HG03280 (cell line): Measurements from ENCODE around the gene DRC1.

ENCODE experiments used
- ATAC-seq: cut with Tn5 transposase; IDR thresholded peaks from one replicate; pipeline ENCODE4 v1.9.1; 2021; ENCODE audit warnings: mild to moderate bottlenecking, moderate library complexity; ENCODE audit not compliant: unreplicated experiment

The DRC1 gene

GRCh38 chr2:26442301-26442700 lies 40.6 kb downstream of the DRC1 start:
- no peak for ATAC-seq

GRCh38 chr2:26442707-26443106 lies 41.0 kb downstream of the DRC1 start:
- no peak for ATAC-seq

GRCh38 chr2:26444236-26444635 lies 42.5 kb downstream of the DRC1 start:
- no peak for ATAC-seq

DNA sequence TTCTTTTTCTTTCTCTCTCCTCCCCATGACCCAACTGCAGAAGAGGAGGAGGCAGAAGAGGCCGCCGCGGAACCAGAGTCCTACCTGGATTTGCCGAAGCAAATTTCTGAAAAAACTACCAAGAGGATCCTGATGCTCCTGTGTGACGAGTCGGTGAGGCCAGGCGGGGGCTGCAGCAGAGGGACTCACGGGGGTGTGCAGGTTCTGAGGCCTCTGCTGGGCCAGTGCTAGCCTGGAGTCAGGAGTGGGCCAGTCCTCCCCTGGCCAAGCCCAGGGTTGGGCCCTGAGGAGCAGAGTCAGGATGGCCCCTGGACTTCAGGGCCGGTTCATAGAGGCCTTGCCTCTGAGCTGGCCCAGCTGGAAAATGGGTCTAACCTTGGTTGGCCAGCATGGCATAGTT lies 46.9 kb downstream of the DRC1 start:
- no peak for ATAC-seq

GRCh38 chr2:26449278-26450030 lies 47.7 kb downstream of the DRC1 start:
- no peak for ATAC-seq

GRCh38 chr2:26450031-26450635 lies 48.4 kb downstream of the DRC1 start:
- no peak for ATAC-seq

DNA sequence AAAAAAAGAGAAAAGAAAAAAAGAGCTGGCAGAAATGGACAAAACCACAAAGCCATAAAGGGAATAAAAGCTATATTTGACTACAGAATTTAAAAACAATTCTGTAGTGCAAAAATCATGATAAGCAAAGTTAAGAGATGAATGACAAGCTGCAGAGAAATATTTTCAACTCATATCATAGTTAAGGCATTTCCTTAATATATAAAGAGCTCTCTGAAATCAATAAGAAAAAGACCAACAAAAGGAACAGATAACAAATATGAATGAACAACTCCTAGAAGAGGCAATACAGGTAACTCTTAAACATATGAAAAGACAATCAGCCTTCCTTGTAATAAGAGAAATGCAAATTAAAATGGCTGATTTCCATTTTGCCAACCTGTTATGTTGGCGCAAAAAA lies 50.0 kb downstream of the DRC1 start:
- no peak for ATAC-seq

GRCh38 chr2:26453421-26454329 lies 52.0 kb downstream of the DRC1 start:
- ATAC-seq, result no peak

DNA sequence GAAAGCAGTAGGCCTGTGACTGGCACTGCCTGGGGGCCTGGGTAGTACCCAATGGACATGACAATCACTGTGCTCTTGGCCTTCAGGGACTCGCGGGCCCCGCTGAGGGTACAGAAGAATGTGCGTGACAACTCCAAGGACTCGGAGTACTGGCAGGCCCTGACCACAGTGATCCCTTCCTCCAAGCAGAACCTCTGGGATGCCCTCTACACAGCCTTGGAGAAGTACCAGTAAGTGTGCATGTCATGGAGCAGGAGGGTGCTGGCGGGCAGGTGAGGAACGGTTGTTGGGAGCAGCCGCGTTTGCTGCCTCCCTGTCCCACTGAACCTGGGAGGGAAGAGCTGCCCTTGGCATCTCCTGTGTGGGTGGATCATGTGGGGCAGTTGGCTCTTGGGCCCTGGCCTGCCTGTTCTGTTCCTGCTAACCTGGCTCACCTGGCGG lies 52.9 kb downstream of the DRC1 start:
- no peak for ATAC-seq

DNA sequence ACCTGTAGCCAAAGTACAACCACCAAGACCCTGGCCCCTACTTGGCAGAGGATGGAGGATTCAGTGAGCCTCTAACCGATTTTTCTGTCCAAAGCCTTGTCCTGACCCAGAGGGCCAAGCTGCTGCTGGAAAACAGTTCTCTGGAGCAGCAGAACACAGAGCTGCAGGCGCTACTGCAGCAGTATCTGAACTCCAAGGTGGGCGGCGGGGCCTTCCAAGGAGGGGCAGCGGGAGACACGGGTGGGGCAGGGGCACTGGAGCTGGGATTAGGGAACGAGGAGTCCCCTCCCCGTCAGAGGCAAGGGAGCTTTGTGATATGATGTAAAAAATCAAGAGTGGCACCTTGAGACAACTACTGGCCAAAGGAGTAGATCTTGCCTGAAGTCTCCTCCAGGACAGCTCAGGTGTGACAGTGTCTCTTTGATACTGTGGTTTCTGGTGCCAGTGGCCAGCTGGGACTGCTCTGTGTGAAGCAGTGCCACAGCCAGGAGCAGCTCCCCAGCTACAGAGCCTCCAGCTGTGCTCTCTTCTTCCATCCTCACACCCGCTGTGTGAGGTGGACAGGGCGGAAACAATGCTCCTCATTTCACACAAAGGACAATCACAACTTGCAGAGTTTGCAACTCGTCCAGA lies 53.4 kb downstream of the DRC1 start:
- ATAC-seq, result no peak

GRCh38 chr2:26455670-26456439 lies 54.1 kb downstream of the DRC1 start:
- ATAC-seq, result no peak

GRCh38 chr2:26456440-26457250 lies 54.9 kb downstream of the DRC1 start:
- ATAC-seq, result no peak

GRCh38 chr2:26457251-26457666 lies 55.5 kb downstream of the DRC1 start:
- ATAC-seq, result no peak

DNA sequence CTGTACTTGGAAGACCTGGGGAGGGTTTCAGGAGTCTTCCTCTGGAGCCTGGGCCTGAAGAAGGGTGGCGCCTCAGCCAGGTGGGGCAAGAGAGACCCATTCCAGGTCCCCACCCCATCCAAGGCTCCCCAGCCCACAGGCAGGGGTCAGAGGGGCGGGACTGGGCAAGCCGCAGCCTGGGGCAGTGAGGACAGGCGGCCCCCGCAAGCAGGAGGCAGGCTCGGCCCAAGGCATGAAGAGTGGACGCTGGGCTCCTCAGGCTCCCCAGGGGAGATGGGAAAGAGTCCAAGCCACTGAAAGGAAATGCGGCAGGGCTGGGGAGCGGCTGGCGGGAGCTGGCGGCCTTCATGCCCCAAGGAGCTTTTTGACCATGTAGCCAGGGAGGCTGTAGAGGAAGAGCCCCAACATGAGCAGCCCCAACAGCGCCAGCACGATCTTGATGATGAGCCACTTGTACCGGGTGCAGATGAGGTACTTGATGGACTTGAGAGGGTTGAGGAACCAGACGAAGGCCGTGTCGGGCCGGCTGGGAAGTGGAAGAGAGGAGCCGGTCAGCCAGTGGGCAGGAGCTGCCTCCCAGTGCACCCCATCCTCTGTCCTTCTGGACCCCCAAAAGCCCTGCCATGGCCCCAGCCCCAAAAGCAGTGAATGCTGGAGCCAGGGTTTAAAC lies 56.1 kb downstream of the DRC1 start:
- ATAC-seq, result no peak

GRCh38 chr2:26458365-26459042 lies 56.8 kb downstream of the DRC1 start:
- no peak for ATAC-seq

DNA sequence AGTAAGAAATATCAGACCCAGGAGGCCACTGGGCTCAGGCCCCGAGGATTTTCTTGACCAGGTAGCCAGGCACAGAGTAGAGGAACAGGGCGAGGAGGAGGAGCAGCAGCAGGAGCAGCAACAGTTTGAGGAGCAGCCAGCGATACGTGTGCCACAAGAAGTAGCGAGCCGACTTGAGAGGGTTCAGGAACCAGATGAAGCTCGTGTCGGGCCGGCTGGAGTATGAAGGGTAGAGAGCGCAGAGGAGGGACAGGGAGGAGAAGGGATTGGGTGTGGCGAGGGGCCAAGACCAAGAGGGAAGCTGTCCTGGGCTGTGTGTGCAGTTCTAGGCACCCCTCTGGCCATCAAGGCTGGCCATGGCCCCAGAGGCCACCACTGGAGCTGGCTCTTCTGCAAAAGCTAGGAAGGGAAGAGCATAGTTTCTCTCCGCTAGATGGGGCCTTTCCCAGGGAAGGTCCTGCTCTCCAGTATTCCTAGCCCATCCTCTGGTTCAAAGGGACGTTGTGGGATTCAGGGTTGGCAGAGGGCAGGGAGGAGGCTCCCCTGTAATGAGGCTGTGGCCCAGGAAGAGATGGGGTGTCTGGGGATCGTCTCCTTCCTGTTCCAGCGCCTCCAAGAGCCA lies 58.4 kb downstream of the DRC1 start:
- ATAC-seq, result no peak

DNA sequence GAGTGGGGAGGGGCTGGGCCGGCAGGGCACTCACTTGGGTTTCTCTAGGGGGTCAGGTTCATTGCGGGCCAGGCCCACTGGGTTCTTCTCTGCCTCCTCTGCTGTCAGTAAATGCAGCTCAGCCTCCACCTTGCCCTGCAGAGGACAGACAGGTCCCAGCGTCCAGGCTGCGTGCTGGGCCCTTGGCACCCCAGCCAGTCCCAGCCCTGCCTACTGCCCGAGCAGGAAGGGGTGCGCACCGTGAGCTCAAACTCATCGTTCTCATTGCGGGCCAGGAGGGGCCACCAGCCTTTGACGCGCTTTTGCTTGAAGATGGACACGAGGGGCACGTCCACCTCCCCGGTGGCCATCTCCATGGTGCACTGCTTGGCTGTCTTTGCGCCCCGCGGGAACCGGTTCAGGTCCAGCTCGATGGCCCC lies 58.9 kb downstream of the DRC1 start:
- no peak for ATAC-seq

- ATAC-seq, result no peak
Measured at GRCh38 chr2:26461601-26462023, 59.9 kb downstream of the DRC1 start.
